ENCODE measurements around the gene RPEL1.

GRCh38 chr10:103225939-103226338 lies 19.7 kb upstream of the RPEL1 start:
- no peak for TF ChIP-seq CTCF (IDR thresholded peaks at IDR 0.05; ENCODE audit: low read length)
- TF ChIP-seq EZH2phosphoT487 (IDR thresholded peaks at IDR 0.05; ENCODE audit: low read length): no peak

Data from MM.1S (cell line).